HG02798 (cell line): ENCODE measurements around the gene COL9A2.

Source experiments
- ATAC-seq: cut with Tn5 transposase; IDR thresholded peaks from one replicate; pipeline ENCODE4 v1.9.1; 2021; ENCODE audit warnings: mild to moderate bottlenecking; ENCODE audit not compliant: unreplicated experiment, poor library complexity

The COL9A2 gene

DNA sequence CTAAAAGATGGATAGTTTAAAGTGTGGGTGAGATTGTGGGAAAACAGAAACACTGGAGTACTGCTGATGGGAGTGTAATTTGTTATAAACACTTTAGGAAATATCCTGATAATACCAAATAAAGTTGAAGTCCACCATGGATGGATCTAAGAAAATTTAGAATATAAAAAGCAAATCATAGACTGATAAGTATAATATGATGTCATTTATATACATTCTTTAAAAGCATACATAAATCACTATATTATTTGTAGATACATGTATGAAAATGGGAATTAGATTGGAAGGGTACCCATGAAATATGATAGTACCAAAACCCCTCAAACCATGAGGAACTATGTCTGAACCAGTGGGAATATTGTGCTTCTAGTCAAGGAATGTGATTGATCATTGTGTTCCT lies 51.2 kb downstream of the COL9A2 start:
- ATAC-seq = no peak

DNA sequence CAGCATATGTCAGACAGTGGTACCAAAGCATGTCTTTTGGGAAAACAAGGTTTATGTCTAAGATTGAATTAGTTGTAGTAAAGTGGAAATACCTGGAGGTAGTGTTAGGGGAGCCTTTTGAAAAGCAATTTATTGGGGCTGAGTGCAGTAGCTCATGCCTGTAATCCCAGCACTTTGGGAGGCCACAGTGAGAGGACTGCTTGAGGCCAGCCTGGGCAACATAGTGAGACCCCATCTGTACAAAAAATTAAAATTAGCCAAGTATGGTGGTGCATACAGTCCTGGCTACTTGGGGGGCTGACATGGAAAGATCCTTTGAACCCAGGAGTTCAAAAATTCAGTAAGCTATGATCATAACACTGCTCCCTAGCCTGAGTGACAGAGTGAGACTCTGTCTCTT lies 51.8 kb downstream of the COL9A2 start:
- ATAC-seq = no peak

DNA sequence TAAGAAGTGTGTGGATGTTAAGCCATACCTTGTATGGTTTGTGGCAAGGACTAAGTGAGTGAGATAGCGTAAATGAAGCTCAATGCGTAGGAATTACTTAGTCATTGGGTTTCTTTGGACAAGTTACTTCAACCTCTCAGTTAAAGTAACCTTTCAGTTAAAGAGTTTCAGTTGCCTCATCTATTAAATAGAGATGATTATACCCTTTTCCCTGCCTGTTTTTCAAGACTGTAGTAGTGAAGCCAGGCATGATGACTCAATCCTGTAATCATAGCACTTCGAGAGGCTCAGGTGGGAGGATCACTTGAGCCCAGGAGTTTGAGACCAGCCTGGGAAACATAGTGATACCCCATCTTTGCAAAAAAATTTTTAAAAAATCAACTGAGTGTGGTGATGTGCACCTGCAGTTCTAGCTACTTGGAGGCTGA lies 52.7 kb downstream of the COL9A2 start:
- no peak for ATAC-seq

DNA sequence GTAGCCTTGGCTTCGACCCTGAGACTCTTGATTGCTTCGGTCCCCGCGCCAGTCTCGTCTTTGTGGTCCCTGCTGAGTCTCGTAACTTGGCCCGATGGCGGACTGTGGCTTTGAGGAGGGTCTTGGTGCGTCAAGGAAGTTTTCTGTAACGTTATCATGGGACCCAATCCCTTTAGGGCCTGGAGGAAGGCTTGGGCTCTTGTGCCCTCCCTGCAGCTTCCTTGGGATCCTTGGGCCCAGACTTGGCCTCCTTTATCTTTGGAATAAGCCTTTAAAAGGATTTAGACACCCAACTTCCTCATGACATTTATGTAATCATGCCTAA lies 58.7 kb downstream of the COL9A2 start:
- ATAC-seq = no peak

GRCh38 chr1:40257688-40258444 lies 59.2 kb downstream of the COL9A2 start, which contains the start of gene ZMPSTE24:
TSS of gene ZMPSTE24 (plus strand) at chr1:40258236. CDS start at chr1:40258272, 36 bp downstream.
- peak; percentile 95 for ATAC-seq

DNA sequence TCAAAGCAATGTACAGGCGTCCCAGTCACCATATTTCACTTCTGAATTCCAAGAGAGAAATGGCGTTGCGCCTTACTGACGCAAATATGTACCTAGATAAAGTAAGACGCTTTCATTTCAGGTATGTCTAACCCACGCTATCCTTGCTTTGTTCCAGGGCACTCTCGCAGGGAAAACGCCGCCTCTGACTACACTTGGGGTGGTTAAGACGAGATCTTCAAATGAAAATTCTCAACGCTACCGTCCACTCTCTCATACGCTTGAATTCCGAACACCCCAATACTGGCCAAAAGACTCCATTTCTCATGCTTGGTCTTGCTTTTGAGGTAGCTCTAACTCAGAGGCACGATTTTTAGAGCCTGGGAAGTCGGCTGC lies 59.8 kb downstream of the COL9A2 start:
- ATAC-seq = peak; percentile 3

- no peak for ATAC-seq
Observed at GRCh38 chr1:40256401-40257084, 60.5 kb downstream of the COL9A2 start.

- no peak for ATAC-seq
Observed at GRCh38 chr1:40255231-40255630, 61.9 kb downstream of the COL9A2 start.

- ATAC-seq = no peak
Observed at GRCh38 chr1:40252601-40253000, 64.5 kb downstream of the COL9A2 start.

DNA sequence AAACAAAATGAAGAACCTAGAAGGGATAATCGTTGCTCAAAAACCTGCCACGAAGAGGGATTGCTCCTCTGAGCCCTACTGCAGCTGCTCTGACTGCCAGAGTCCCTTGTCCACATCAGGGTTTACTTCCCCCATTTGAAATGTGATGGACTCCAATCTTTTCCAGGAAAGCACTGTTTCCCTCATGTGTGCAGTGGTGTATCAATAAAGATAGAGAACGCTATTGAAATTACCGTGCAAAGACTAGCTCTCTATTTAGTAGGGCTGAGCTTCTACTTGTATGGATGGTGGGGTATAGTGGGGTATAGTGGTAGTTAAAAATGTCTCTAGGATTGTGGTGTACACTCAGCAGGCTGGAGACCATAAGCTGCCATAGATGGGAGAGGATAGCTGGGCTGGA lies 65.6 kb downstream of the COL9A2 start:
- no peak for ATAC-seq
